Subcutaneous adipose tissue (tissue), 4 donors: ENCODE measurements around the gene MAP4K3. TPM values are rescaled to one million over a fixed set of nuclear protein-coding genes. Genes with fewer than 3 reads are reported as not detected.

Experiments used
- CTCF ChIP-seq: fragments of 450-650 bp; IDR thresholded peaks from one replicate; pipeline ENCODE4 v1.5.1; 2016; ENCODE audit warnings: low read depth, mild to moderate bottlenecking, control low read depth, antibody characterized with exemption, moderate library complexity
- total RNA-seq, 4 donors: library from RNA; depleted of rRNA; stranded (reverse); fragments of >200 nt; gene quantifications; one replicate each; pipeline ENCODE4 v1.1.0, GENCODE V29; 2016

MAP4K3 gene
- total RNA-seq, 4 donors from 2014 or later = 57.8 to 90.6 (median 63.6) TPM

- no peak for TF ChIP-seq CTCF
Observed at GRCh38 chr2:39479053-39479670, 42.1 kb upstream of the MAP4K3 start.

GRCh38 chr2:39476524-39476923 lies 39.4 kb upstream of the MAP4K3 start:
- TF ChIP-seq CTCF = no peak

GRCh38 chr2:39475006-39475405 lies 37.9 kb upstream of the MAP4K3 start:
- TF ChIP-seq CTCF = no peak

- no peak for TF ChIP-seq CTCF
Observed at GRCh38 chr2:39470580-39470979, 33.5 kb upstream of the MAP4K3 start.

GRCh38 chr2:39469807-39470206 lies 32.7 kb upstream of the MAP4K3 start:
- TF ChIP-seq CTCF = no peak

- TF ChIP-seq CTCF = no peak
Observed at GRCh38 chr2:39468579-39469451, 31.7 kb upstream of the MAP4K3 start.

- TF ChIP-seq CTCF = no peak
Observed at GRCh38 chr2:39466311-39466710, 29.2 kb upstream of the MAP4K3 start.
